Lower lobe of right lung (tissue), 2 donors: ENCODE data around the gene GREM2. TPM values are rescaled to one million over a fixed set of nuclear protein-coding genes. Genes with fewer than 3 reads are reported as not detected.

Experiments
- ATAC-seq, 2 donors: fragments of 200-7000 bp; cut with Tn5 transposase; one replicate each; pipeline ENCODE4 v1.9.1; 2020 to 2022; ENCODE audit warnings: mild to moderate bottlenecking in 2 of 2, moderate library complexity in 2 of 2
- DNase-seq: peaks from one replicate; pipeline ENCODE4 v3.0.0-alpha.2; 2020
- H3K27ac ChIP-seq: fragments of 200-600 bp; one replicate; pipeline ENCODE4 v1.8.0; 2022
- H3K27me3 ChIP-seq: fragments of 200-600 bp; one replicate; pipeline ENCODE4 v1.8.0; 2022; ENCODE audit warnings: low read depth
- H3K36me3 ChIP-seq: fragments of 200-600 bp; one replicate; pipeline ENCODE4 v1.8.0; 2022; ENCODE audit warnings: mild to moderate bottlenecking
- H3K4me1 ChIP-seq: fragments of 200-600 bp; one replicate; pipeline ENCODE4 v1.8.0; 2022
- H3K4me3 ChIP-seq: fragments of 200-600 bp; one replicate; pipeline ENCODE4 v1.8.0; 2022; ENCODE audit warnings: mild to moderate bottlenecking
- H3K9me3 ChIP-seq: fragments of 200-600 bp; one replicate; pipeline ENCODE4 v1.8.0; 2022
- CTCF ChIP-seq: fragments of 200-600 bp; IDR thresholded peaks from one replicate; pipeline ENCODE4 v1.8.0; 2022; ENCODE audit warnings: antibody characterized with exemption, mild to moderate bottlenecking
- intact Hi-C: fragments of 100-400 bp; cut with DNase I; formaldehyde crosslinking; loops from one replicate; pipeline ENCODE4 v1.11.0; 2022
- total RNA-seq: library from RNA; stranded (reverse); fragmentation: NEBNext Ultra II Directional; extraction: Animal tissue kit (Norgen Biotek cat#: 25700); gene quantifications from one replicate; pipeline ENCODE4 v1.2.1, GENCODE V29; 2021
- donor health status: DM: no; HTN: yes; CAD: no; lungs with severe emphysema.

The GREM2 gene
- total RNA-seq, 1 donor from 2014 or later: 0.74 TPM

DNA sequence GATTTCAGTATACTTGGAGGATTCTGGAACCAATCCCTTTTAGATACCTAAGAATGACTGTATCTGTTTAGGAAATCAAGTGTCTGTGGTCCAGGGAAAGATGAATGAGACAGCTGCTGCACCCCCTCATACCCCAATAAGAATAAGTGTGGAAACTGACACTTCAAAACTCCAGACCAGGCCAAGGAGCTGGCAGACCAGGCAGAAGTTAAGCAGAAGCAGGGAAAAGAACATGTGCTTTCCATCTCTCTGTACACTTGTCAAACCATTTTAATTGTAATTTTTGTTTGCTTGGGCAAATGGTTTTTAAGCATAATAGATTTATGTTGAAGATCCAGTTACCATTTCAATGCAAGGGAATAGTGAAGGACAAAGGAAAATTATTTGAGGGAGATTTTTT is 100.2 kb downstream of the GREM2 start:
- ATAC-seq (no peak), DNase-seq (no peak)
- Histone ChIP-seq H3K4me1 (no peaks in the 10 kb centered on the region), H3K27ac (no peak overlapping the region), H3K9me3 (no peaks in the 10 kb centered on the region), H3K27me3 (no peaks in the 10 kb centered on the region), H3K4me3 (no peak overlapping the region), H3K36me3 (no peaks in the 10 kb centered on the region)
- no peak for TF ChIP-seq CTCF
- intact Hi-C loops: no loop called here

GRCh38 chr1:240508950-240509349 is 103.0 kb downstream of the GREM2 start:
- ATAC-seq (no peak), DNase-seq (no peak)
- Histone ChIP-seq H3K4me1 (no peaks in the 10 kb centered on the region), H3K36me3 (no peaks in the 10 kb centered on the region), H3K27ac (no peak overlapping the region), H3K9me3 (no peaks in the 10 kb centered on the region), H3K4me3 (no peak overlapping the region), H3K27me3 (no peaks in the 10 kb centered on the region)
- TF ChIP-seq CTCF: no peak
- intact Hi-C loops: no loop called here

DNA sequence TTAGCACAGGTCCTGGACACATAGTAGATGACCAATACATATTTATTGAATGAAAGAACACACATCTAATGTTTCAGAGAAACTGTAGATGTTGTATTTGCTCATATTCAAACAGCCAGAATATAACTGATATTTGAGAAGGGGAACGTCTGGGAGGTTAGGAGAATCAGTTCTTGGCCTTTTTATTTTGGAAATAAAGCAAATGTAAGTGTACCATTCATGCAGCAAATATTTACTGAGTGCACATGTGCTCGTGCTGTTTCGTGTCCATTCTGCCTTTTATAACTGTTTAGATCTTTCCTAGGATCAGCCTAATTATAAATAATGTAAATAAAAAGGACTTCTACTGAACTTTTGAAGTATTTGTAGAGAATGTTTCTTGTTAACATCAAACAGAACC is 103.8 kb downstream of the GREM2 start:
- ATAC-seq (no peak), DNase-seq (no peak)
- no peaks in the 10 kb centered on the region for H3K27me3 ChIP-seq
- no peaks in the 10 kb centered on the region for H3K9me3 ChIP-seq
- H3K36me3 ChIP-seq: no peaks in the 10 kb centered on the region
- no peak overlapping the region for H3K4me3 ChIP-seq
- no peak overlapping the region for H3K27ac ChIP-seq
- no peaks in the 10 kb centered on the region for H3K4me1 ChIP-seq
- intact Hi-C loops: no loop called here
- TF ChIP-seq CTCF: no peak

DNA sequence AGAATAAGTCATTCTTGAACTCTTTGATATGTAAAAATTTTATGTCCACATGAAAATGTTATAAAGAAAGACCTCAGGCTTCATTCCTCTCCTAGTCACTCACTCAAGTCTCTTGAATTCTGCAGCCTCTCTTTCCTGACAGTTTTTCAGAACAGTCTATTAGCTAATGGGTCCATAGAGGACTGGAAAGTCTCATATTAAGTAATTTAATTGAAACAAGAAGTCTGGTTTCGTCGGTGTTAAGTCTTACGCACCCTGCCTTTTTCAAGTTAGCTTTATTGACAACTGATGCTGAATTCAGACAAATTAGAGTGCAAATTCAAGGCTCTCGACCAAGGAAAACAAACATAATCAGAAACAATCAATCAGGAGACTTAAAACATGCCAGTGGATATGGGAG is 105.8 kb downstream of the GREM2 start:
- ATAC-seq: no peak
- Histone ChIP-seq H3K27ac (no peak overlapping the region), H3K9me3 (no peaks in the 10 kb centered on the region), H3K36me3 (no peaks in the 10 kb centered on the region), H3K27me3 (no peaks in the 10 kb centered on the region), H3K4me1 (no peaks in the 10 kb centered on the region), H3K4me3 (no peak overlapping the region)
- no peak for DNase-seq
- intact Hi-C loops: no loop called here
- no peak for TF ChIP-seq CTCF

DNA sequence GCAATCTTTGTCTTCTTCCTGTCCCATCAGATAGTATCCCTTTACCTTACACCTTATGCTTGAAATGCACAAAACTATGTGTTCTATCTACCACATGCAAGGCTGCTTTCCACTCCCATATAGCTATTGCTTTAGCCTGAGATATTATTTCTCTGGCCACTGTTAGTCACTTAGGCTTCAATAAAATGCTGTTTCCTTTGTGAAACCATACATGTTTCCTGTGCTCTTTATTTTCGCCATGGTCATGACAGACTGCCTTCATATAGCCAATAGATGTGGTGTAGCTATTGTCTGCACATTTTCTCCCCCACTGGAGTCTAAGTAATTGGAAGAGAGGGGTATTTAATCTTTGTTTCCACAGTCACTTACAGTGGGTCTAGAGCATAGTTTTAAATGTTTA is 108.4 kb downstream of the GREM2 start:
- Histone ChIP-seq H3K4me3 (no peak overlapping the region), H3K4me1 (no peaks in the 10 kb centered on the region), H3K36me3 (no peaks in the 10 kb centered on the region), H3K27me3 (no peaks in the 10 kb centered on the region), H3K27ac (no peak overlapping the region), H3K9me3 (no peaks in the 10 kb centered on the region)
- no peak for TF ChIP-seq CTCF
- intact Hi-C loops: no loop called here
- DNase-seq: no peak
- no peak for ATAC-seq

GRCh38 chr1:240503036-240503435 is 108.9 kb downstream of the GREM2 start:
- no peaks in the 10 kb centered on the region for H3K27me3 ChIP-seq
- ATAC-seq: no peak
- H3K36me3 ChIP-seq: no peaks in the 10 kb centered on the region

More at GRCh38 chr1:240503036-240503435, 108.9 kb downstream of the GREM2 start:
- no peak for DNase-seq
- no peak for TF ChIP-seq CTCF
- no peaks in the 10 kb centered on the region for H3K9me3 ChIP-seq
- no peak overlapping the region for H3K27ac ChIP-seq
- intact Hi-C loops: no loop called here
- no peaks in the 10 kb centered on the region for H3K4me1 ChIP-seq
- no peak overlapping the region for H3K4me3 ChIP-seq
